ENCODE data around the gene NCR1. TPM values are rescaled to one million over a fixed set of nuclear protein-coding genes. Genes with fewer than 3 reads are reported as not detected.
"Not testable (repeated sequence)": the region's sequence is repeated elsewhere in the genome, so short reads cannot be mapped to it uniquely, and the experiment has no call there.

NCR1 gene
- total and polyA plus RNA-seq, 7 donors, result 0.60 TPM; not detected in 6

GRCh38 chr19:54902061-54902460 is 3.9 kb upstream of the NCR1 start:
- intact Hi-C loops (cut with DNase I), result no loop called here
- H3K9me3 ChIP-seq, result no peaks in the 10 kb centered on the region
- H3K36me3 ChIP-seq, result no peaks in the 10 kb centered on the region
- H3K27ac ChIP-seq, result no peak overlapping the region
- no peaks in the 10 kb centered on the region for H3K4me1 ChIP-seq
- H3K4me3 ChIP-seq, result no peak overlapping the region
- no peak for DNase-seq
- H3K27me3 ChIP-seq, result peaks cover 0 to 8% (median 0%) of the 10 kb centered on the region in 3 donors
- TF ChIP-seq POLR2AphosphoS5 (IDR thresholded peaks at IDR 0.05), result no peak
- 76 to 83% methylated on average over 3 of the region's 3 CpGs for WGBS, 2 donors

GRCh38 chr19:54903303-54903702 is 2.6 kb upstream of the NCR1 start:
- intact Hi-C loops (cut with DNase I), result no loop called here
- no peak for DNase-seq
- peaks cover 0 to 8% (median 0%) of the 10 kb centered on the region in 3 donors for H3K27me3 ChIP-seq

GRCh38 chr19:54904261-54904660 is 1.7 kb upstream of the NCR1 start:
- H3K4me3 ChIP-seq; H3K4me1 ChIP-seq; intact Hi-C loops (cut with DNase I); H3K27ac ChIP-seq; DNase-seq; H3K36me3 ChIP-seq; H3K9me3 ChIP-seq; H3K27me3 ChIP-seq: not testable (repeated sequence)
- 77 to 86% methylated on average over 4 of the region's 4 CpGs for WGBS, 2 donors

More at GRCh38 chr19:54903303-54903702, 2.6 kb upstream of the NCR1 start:
- H3K27ac ChIP-seq, result no peak overlapping the region
- H3K36me3 ChIP-seq, result no peaks in the 10 kb centered on the region
- H3K4me3 ChIP-seq, result no peak overlapping the region
- TF ChIP-seq EP300 (IDR thresholded peaks at IDR 0.05), result no peak
- no peak for TF ChIP-seq CTCF (IDR thresholded peaks at IDR 0.05)
- TF ChIP-seq POLR2AphosphoS5 (IDR thresholded peaks at IDR 0.05), result no peak
- TF ChIP-seq POLR2A (IDR thresholded peaks at IDR 0.05), result no peak
- no peaks in the 10 kb centered on the region for H3K9me3 ChIP-seq
- WGBS, 2 donors, result 94% methylated on average over 6 of the region's 6 CpGs
- H3K4me1 ChIP-seq, result no peaks in the 10 kb centered on the region

- H3K4me3 ChIP-seq, result no peak overlapping the region
- H3K27me3 ChIP-seq, result peaks cover 0 to 8% (median 0%) of the 10 kb centered on the region in 3 donors
- H3K4me1 ChIP-seq, result no peaks in the 10 kb centered on the region
- DNase-seq, result no peak
- TF ChIP-seq EP300 (IDR thresholded peaks at IDR 0.05), result no peak
- no peak for TF ChIP-seq CTCF (IDR thresholded peaks at IDR 0.05)
- TF ChIP-seq POLR2AphosphoS5 (IDR thresholded peaks at IDR 0.05), result no peak
- no peak for TF ChIP-seq POLR2A (IDR thresholded peaks at IDR 0.05)
- H3K27ac ChIP-seq, result no peak overlapping the region
- intact Hi-C loops (cut with DNase I), result no loop called here
- no peaks in the 10 kb centered on the region for H3K9me3 ChIP-seq
- 23 to 45% methylated on average over 5 of the region's 5 CpGs for WGBS, 2 donors
- H3K36me3 ChIP-seq, result no peaks in the 10 kb centered on the region
Observed at GRCh38 chr19:54905421-54905802, 536 bp upstream of the NCR1 start.

- H3K27ac ChIP-seq, result no peak overlapping the region
- intact Hi-C loops (cut with DNase I), result no loop called here
- no peaks in the 10 kb centered on the region for H3K4me1 ChIP-seq
- DNase-seq, result no peak
- no peak for TF ChIP-seq POLR2A (IDR thresholded peaks at IDR 0.05)
- no peak for TF ChIP-seq POLR2AphosphoS5 (IDR thresholded peaks at IDR 0.05)
- TF ChIP-seq CTCF (IDR thresholded peaks at IDR 0.05), result no peak
- no peaks in the 10 kb centered on the region for H3K36me3 ChIP-seq
- H3K4me3 ChIP-seq, result no peak overlapping the region
- peaks cover 0 to 8% (median 0%) of the 10 kb centered on the region in 3 donors for H3K27me3 ChIP-seq
- H3K9me3 ChIP-seq, result no peaks in the 10 kb centered on the region
- WGBS, 2 donors, result 84 to 86% methylated on average over 7 of the region's 7 CpGs
Observed at GRCh38 chr19:54906819-54907218, 871 bp downstream of the NCR1 start.

GRCh38 chr19:54907899-54908298 is 2.0 kb downstream of the NCR1 start:
- DNase-seq; intact Hi-C loops (cut with DNase I); H3K9me3 ChIP-seq; H3K4me1 ChIP-seq; H3K36me3 ChIP-seq; H3K27ac ChIP-seq; H3K4me3 ChIP-seq; H3K27me3 ChIP-seq: not testable (repeated sequence)
- WGBS, 2 donors, result 55 to 90% methylated on average over 4 of the region's 5 CpGs

Measured in sigmoid colon (tissue), 7 donors.